DMS153 treated with DMSO at 0.1 percent for 48 hours (cell line): Measurements from ENCODE around the gene WDR31.
A peak's percentile ranks its signal among the peaks of the same experiment; 100 is the strongest.
"Not testable (repeated sequence)": the region's sequence is repeated elsewhere in the genome, so short reads cannot be mapped to it uniquely, and the experiment has no call there.

Source experiments
- DNase-seq: peaks from one replicate; lab custom pipeline; 2025; ENCODE audit not compliant: unreplicated experiment; lab: John Stamatoyannopoulos, UW

WDR31 gene

DNA sequence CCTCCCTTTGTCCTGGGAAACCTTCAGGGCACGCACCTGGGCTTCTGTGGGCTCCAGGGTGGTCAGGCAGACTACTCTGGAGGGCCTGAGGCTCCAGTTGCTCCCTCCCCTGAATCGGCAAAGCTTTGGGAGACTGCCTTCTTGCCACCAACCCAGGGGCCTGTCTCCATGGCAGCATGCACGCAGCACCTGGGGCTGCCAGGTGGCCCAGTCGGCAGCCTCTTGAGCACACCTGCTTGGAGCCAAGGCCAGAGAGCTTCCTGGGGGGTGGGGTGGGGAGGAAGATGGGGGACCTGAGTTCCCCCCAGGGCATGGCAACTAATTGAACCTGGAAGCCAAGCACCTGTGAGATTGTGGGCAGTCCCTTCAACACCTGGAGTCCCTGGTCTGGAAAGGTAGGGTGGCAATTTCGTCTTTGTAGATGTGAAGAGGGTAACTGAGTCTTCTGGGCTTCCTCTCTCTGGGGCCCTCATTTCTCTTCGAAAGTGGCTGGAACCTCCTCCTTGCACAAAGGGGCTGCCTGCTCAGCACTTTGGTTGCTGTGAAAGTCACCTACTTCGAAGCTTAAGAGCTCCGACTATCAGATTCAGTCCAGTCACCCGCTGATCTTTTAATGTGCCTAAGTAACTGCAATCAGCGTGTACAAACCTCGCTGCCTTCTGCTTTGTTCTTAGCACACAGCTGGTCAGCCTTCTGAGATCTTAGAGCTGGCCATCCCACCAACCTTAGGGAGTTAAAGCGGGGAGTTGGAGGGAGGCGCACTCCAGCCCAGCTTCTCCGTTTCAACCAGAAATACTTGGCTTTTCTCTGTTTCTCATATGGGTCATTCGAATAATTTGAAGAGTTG, 40.9 kb downstream of the WDR31 start:
- peak; percentile 85 for DNase-seq

DNA sequence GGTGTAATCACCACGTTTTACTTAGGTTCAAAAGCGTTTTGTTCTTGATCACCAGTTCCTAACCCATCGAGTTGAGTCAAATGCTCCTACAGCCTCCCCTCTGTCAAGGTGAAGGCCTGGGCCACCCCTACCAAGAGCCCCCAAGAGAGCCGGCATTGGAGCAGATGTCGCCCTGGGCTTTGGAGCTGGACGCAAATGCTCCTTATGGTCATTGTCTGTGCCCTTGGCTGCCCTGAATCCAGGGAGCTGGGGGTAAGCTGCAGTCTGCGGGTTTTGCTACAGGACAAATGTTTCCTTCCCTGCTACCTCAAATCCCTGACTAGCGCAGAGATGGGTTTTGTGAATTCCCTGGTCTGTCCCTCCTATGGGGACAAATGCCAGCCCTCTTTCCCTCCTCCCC, 41.8 kb downstream of the WDR31 start:
- no peak for DNase-seq

DNA sequence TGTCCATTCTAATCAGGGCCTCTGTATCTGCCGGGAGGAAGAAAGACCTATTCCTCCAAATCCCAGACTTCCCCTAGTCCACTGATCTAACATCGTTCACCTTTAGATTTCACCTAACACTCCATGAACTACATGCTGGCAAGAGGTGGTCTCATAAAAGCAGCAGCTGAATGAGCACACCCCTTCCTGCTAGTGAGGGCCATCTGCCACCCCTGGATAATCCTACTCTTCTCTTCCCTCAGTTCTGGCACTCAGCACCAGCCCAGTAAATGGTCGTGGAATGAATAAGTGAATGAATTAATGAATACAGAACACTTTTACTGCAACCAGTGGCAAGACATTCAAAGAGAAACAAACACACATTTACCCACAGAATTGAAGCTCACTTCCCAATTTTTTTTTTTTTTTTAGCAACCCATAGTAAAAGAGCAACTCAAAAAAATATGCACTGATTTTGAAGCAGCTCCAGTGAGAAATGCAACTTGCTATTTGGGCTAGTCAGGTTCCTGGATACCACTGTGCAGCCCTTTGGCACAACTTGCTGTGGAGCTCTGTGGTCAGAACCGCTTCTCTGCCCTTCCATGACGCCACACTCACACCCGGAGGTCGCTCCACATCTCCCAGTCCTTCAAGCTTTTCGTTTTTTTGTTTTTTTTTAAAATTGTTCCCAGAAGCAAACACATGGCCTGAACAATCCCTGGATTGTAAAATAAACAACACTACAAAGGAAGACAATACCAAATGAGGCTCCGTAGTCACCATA, 43.1 kb downstream of the WDR31 start:
- DNase-seq, result no peak

DNA sequence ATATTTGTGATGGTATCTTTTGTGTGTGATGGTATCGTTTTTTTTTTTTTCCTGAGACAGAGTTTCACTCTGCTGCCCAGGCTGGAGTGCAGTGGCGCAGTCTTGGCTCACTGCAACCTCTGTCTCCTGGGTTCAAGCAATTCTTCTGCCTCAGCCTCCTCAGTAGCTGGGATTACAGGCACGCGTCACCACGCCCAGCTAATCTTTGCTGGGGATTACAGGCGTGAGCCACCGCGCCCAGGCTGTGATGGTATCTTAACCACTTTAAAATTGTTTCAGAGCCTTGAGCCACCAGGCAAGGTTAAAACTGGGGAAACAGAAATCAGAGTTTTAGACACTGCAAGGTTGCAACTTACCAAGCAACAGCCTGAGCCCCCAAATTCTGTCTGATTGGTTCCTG, 43.8 kb downstream of the WDR31 start:
- DNase-seq, result not testable (repeated sequence)

DNA sequence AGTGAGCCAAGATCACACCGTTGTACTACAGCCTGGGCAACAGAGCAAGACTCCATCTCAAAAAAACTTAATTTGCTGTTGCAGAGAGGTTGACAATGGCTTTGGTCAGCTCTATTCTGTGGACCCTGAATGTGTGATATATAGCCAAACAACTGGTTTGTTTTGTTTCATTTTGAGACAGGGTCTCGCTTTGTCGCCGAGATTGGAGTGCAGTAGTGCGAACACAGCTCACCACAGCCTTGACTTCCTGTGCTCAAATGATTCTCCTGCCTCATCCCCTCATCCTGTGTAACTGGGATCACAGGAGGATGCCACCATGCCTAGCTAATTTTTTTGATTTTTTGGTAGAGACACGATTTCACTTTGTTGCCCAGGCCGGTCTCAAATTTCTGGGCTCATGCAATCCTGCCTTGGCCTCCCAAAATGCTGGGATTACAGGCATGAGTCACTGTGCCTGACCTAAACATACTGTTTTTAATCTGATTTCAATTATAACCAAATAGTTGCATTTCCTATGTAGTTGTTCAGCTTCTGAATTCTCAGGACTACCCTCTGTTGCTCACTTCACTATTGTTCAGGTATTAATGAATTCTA, 46.7 kb downstream of the WDR31 start:
- no peak for DNase-seq

DNA sequence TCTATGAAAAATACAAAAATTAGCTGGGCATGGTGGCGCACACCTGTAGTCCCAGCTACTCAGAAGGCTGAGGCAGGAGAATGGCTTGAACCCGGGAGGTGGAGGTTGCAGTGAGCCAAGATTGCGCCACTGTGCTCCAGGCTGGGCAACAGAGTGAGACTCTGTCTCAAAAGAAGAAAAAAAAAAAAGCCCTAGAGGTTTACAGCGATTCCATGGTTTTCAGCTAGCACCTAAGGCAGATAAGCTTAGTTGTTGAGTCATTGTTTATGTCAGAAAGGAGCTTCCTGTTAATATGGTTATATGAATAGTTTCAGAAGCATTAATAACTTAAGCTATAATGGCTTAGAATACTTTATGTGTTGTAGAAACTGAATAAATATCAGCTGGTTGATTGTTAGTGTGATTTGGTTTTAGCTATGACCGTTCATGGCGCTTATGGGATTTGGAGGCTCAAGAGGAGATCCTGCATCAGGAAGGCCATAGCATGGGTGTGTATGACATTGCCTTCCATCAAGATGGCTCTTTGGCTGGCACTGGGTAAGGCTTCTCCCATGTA, 49.9 kb downstream of the WDR31 start:
- no peak for DNase-seq

DNA sequence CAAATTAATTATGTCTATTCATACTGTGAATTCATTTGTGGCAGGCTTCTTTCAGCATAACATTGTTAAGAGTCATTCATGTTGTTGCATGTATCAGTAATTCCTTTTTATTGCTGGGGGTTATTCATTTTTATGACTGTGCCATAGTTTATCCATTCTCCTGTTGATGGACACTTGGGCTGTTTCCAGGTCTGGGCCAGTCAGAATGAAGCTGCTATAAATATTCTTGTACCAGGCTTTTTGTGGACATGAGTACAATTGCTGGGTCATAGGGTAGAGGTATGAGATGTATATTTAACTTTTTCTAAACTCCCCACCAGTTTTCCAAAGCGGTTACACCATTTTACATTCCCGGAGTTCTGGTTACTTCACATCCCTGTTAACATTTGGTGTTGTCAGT, 51.0 kb downstream of the WDR31 start:
- no peak for DNase-seq

DNA sequence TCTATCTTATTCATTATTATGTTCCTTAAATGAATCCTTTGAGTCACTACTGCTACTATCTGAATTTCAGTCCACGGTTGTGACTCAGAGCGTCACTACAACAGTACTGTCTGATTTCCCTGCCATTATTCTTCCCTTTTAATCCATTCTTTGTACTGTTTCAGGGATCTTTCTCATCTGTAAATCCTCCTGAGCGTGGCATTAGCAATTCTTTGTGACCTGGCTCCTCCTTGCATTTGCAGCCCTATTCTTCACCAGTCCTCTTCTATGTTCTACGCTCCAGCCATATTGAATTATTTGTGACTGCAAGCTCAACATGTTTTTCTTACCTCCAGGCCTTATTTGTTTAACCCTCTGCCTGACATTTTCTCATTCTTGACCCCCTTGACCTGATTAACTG, 58.7 kb downstream of the WDR31 start:
- DNase-seq, result no peak

DNA sequence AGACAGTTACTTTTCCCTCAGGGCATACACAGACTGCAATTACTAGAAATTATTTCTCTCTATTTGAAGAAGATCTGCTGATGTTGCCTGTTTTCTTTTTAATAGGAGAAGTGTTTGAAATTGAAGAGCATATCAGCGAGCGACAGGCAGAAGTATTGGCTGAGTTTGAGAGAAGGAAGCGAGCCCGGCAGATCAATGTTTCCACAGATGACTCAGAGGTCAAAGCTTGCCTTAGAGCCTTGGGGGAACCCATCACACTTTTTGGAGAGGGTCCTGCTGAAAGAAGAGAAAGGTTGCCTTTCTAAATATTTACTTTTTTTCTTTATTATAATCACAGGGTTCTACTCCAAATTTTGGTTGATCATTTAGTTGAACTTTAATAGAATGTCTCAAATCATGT, 61.2 kb downstream of the WDR31 start:
- no peak for DNase-seq

DNA sequence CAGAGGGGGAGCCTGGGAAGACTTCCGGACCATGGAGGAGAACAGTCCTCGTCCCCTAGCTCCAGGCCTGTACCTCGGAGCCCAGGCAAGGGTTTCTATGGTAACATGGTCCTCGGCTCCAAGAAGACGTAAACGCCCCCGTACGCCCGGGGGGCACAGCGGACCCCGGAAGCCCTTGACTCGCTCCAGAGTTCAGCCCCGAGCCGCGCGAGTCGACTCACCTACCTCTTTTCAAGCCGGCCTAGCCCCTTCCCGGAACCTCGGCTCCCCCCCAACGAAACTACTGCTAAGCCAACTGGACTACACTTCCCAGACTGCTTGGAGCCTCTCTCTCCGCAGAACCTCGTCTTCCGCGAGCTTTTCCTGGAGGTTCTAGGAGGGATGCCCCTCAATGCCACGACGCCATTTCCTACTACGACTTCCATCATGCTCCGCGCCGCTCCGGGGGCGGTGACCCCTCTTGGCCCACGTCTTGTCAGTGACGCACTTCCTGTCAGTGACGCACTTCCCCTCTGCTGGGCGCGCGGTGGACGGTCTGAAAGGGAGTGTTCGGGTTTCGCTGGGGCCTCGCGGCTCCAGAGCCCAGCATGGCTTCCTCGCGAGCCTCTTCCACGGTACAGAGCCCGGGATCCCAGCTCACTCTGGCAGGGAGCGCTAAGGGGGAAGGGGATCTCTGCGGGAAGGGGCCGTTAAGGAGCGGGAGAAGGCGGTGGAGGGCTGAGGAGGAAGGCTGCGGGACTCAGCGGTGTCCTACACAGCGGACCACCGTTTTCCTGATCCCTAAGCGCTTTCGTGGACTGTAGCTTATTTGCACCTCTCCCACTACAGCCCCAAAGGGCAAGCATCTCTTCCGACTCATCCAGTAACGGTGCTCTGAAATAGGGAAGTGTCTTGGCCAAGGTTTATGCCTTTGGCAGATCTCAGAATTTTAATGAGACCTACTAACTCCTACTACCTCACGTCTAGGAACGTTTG, 64.6 kb downstream of the WDR31 start, which contains the start of the genes CDC26 and PRPF4:
Gene CDC26, minus strand, starts transcription at position 416 of the 975 bp plus-strand sequence. CDS start 3,065 bp downstream, outside the sequence.
Gene PRPF4, plus strand, starts transcription at position 502 of the 975 bp plus-strand sequence. Its CDS starts 86 bp downstream, at position 588.
- DNase-seq, result peak; percentile 98

DNA sequence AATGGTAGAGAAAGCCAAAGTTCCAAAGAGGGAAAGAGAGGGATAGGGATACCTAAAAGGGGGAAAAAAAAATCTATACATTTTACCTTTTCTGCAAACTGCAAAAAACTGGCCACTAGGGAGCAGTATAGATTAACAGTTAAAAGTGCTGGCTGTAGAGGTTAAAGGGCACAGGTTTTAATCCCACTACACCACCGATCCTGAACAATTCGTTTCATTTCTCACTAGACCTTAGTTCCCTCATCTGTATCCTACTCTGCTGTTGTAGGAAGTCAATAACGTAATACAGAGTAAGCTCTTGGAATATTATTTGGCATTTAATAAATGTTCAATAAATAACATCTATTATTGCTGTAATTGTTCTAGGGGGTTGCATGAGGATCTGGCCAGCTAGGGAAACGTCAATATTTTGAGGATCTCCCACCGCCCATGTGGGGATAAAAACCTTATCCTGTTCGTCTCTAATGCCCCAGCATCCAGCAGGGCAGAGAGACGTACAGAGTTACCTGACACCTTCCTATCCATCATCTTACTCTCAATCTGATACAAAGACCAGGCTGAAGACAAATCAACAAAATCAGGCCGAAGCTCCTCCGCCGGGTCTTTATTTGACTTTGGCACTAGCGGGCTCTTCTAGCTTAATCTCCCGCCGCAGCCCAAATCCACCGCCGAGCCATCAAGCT, 65.5 kb downstream of the WDR31 start:
- peak; percentile 73 for DNase-seq

DNA sequence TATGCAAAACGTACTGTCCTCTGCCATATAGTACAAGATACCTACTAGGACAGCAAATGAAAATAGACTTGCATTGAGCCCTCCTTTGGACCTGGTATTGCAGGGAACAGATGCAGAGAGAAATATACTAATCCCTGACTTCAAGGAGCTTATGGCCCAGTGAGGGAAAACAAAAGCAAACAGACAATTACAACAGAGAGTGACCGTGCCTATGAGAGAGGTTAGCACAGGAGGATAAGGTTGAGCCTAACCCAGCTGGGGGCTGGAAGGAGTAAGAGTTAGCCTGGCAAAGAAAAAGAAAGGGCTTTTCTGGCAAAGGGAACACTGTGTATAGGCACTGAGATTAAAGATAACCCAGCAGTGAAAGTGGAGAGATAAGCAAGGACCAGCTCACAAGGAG, 70.2 kb downstream of the WDR31 start:
- DNase-seq, result no peak

DNA sequence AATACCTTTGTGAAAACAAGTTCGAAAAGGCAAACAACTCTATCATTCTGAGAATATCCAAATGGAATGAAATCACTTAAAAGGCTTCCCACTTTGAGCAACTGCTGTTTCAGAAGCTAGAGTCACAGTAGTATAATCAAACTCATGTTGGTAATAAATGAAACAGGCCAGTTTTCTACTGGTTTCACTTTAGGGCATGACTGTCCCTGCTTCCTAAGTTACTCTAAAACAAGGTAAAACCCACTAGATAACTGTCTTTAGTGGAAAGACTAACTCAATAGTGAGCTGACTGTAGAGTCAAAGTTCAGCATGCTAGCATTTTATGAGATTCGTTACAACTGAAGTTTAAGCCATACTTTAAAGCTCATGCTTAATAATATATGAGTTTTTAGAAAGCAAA, 70.7 kb downstream of the WDR31 start:
- no peak for DNase-seq

DNA sequence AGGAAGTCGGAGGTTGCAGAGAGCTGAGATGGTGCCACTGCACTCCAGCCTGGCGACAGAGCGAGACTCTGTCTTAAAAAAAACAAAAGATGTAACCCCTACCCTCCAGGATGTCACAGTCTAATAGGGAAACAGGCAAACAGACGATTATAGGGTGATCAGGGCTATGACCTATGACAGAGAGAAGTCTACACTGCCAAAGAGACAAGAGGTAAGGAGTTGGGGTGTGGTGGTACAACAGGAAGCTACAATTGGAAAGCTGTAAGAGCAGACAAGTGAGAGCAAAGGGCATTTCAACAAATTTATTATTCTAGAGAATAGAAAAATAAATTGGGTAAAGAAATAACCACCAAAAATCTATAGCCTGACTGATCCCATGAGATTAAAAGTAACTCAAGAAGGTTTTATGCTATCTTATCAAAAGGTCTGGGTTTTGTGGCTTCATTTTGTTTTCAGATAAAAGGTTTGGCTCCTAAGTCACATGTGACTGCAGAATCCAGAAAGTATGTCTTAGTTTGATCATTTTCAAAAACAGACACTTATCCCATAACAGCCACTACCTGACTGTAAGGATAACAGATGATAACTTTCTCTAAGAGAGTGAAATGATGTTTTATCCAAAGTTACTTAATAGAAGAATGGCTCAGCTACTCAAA, 72.0 kb downstream of the WDR31 start:
- no peak for DNase-seq

DNA sequence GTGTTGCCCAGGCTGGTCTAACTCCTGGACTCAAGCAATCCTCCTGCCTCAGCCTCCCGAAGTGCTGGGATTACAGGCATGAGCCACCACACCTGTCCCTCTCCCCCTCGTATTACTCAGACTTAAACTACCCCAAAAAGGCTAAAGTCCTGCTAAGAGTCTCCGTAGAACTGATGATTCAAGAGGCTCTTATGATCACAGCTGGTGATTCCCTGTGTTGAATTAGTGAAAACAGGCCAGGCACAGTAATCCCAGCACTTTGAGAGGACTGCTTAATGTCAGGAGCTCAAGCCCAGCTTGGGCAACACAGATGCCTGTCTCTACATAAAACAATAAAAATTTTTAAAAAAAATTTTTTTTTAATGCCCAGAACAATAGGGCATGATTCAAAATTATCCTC, 73.9 kb downstream of the WDR31 start:
- no peak for DNase-seq
